Loucy (cell line): ENCODE measurements around the gene RRAS.

ENCODE experiments used
- EZH2phosphoT487 ChIP-seq: fragments of 200-600 bp; IDR thresholded peaks from 2 replicates; pipeline ENCODE4 v1.6.1; 2018; ENCODE audit warnings: antibody characterized with exemption, mild to moderate bottlenecking, moderate library complexity, borderline replicate concordance
- TF ChIP-seq, protein P1 (sequence below): fragments of 200-600 bp; sonication (generic); conservative IDR thresholded peaks from 2 replicates; pipeline ENCODE4 v1.5.1; 2014; ENCODE audit warnings: mild to moderate bottlenecking, antibody characterized with exemption, low read length

- TF ChIP-seq, protein P1, sequence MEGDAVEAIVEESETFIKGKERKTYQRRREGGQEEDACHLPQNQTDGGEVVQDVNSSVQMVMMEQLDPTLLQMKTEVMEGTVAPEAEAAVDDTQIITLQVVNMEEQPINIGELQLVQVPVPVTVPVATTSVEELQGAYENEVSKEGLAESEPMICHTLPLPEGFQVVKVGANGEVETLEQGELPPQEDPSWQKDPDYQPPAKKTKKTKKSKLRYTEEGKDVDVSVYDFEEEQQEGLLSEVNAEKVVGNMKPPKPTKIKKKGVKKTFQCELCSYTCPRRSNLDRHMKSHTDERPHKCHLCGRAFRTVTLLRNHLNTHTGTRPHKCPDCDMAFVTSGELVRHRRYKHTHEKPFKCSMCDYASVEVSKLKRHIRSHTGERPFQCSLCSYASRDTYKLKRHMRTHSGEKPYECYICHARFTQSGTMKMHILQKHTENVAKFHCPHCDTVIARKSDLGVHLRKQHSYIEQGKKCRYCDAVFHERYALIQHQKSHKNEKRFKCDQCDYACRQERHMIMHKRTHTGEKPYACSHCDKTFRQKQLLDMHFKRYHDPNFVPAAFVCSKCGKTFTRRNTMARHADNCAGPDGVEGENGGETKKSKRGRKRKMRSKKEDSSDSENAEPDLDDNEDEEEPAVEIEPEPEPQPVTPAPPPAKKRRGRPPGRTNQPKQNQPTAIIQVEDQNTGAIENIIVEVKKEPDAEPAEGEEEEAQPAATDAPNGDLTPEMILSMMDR, result peak; percentile 54
- no peak for TF ChIP-seq EZH2phosphoT487
Observed at GRCh38 chr19:49684251-49684982, 44.5 kb upstream of the RRAS start.
